Panc1 (cell line): Measurements from ENCODE around the gene PLXNC1. TPM values are rescaled to one million over a fixed set of nuclear protein-coding genes. Genes with fewer than 3 reads are reported as not detected.

Experiments used
- ATAC-seq: fragments of 200-7000 bp; cut with Tn5 transposase; 2 replicates; pipeline ENCODE4 v1.9.1; 2020; ENCODE audit warnings: mild to moderate bottlenecking, moderate library complexity
- BruUV-seq: library from RNA; stranded (reverse); fragments of 400-500 nt; replicated peaks from 2 replicates; lab custom pipeline; 2021; lab: Mats Ljungman, UMichigan
- CTCF ChIA-PET: fragments of 300-600 bp; sonication (Branson Sonifier 250); formaldehyde crosslinking; loops from one replicate; lab custom pipeline; 2022; ENCODE audit warnings: antibody characterized with exemption; lab: Charles Lee
- POLR2A ChIA-PET: fragments of 300-600 bp; sonication (Branson Sonifier 250); formaldehyde crosslinking; loops from one replicate; lab custom pipeline; 2022; ENCODE audit warnings: antibody characterized with exemption; lab: Charles Lee
- DNase-seq: peaks from one replicate; pipeline ENCODE4 v3.0.0-alpha.2; 2010; ENCODE audit warnings: low read depth, low spot score
- H3K27ac ChIP-seq: 2 replicates; pipeline ENCODE4 v1.5.1; 2011; ENCODE audit warnings: mild to moderate bottlenecking, low read length, inconsistent platforms
- H3K27me3 ChIP-seq: fragments of 200-500 bp; sonication (Bioruptor generic); 2 replicates; pipeline ENCODE4 v1.6.0; 2014; ENCODE audit warnings: low read length, inconsistent platforms; ENCODE audit not compliant: control insufficient read depth, insufficient read depth
- H3K36me3 ChIP-seq: fragments of 200-500 bp; sonication (Bioruptor generic); 2 replicates; pipeline ENCODE4 v1.5.1; 2014; ENCODE audit warnings: inconsistent platforms, mild to moderate bottlenecking, low read length, moderate library complexity; ENCODE audit not compliant: control insufficient read depth, insufficient read depth
- H3K4me1 ChIP-seq: 2 replicates; pipeline ENCODE4 v1.5.1; 2011; ENCODE audit warnings: inconsistent platforms, mild to moderate bottlenecking, low read length, moderate library complexity; ENCODE audit not compliant: control insufficient read depth, insufficient read depth
- H3K4me3 ChIP-seq, 2 experiments: 2 replicates each; pipeline ENCODE4 v1.5.1; 2011 to 2012; ENCODE audit warnings: low read depth in 2 of 2, low read length in 2 of 2, mild to moderate bottlenecking in 2 of 2, inconsistent platforms in 1 of 2, moderate library complexity in 1 of 2
- H3K9me3 ChIP-seq: fragments of 200-500 bp; sonication (Bioruptor generic); 2 replicates; pipeline ENCODE4 v1.5.1; 2014; ENCODE audit warnings: low read depth, mild to moderate bottlenecking, inconsistent platforms, low read length, moderate library complexity; ENCODE audit not compliant: control insufficient read depth, insufficient read depth
- POLR2AphosphoS5 ChIP-seq: IDR thresholded peaks from 2 replicates; pipeline ENCODE4 v1.6.1; 2012; ENCODE audit warnings: mild to moderate bottlenecking, low read depth, low read length, moderate library complexity
- SIN3A ChIP-seq: IDR thresholded peaks from 2 replicates; pipeline ENCODE4 v1.6.1; 2012; ENCODE audit warnings: low read depth, mild to moderate bottlenecking, low read length, moderate library complexity, borderline replicate concordance; ENCODE audit not compliant: insufficient read depth
- TCF7L2 ChIP-seq: IDR thresholded peaks from 2 replicates; pipeline ENCODE4 v1.6.1; 2011; ENCODE audit warnings: mild to moderate bottlenecking, low read depth, low read length, inconsistent platforms
- in situ Hi-C: cut with HindIII; loops from 2 replicates; pipeline ENCODE4 v1.10.0; 2016; ENCODE audit warnings: low sequenced_read_pairs, low pct_unique_long_range_greater_than_20kb
- intact Hi-C: fragments of 100-400 bp; cut with micrococcal nuclease; formaldehyde crosslinking; loops from one replicate; pipeline ENCODE4 v1.10.0; 2022; ENCODE audit not compliant: unreplicated experiment
- total RNA-seq: library from RNA; stranded (reverse); gene quantifications from one replicate; pipeline ENCODE4 v1.2.1, GENCODE V29; 2021; ENCODE audit not compliant: unreplicated experiment
- TF ChIP-seq, protein P1 (sequence below), 2 experiments: IDR thresholded peaks; 2 replicates each; pipeline ENCODE4 v1.6.1; 2011 to 2012; ENCODE audit warnings: low read depth in 2 of 2, control low read depth in 1 of 2, low read length in 1 of 2, mild to moderate bottlenecking in 1 of 2, moderate library complexity in 1 of 2; ENCODE audit not compliant: insufficient read depth in 1 of 2
- TF ChIP-seq, protein P2 (sequence below): fragments of 450-650 bp; IDR thresholded peaks from 2 replicates; pipeline ENCODE4 v1.5.1; 2017; ENCODE audit warnings: mild to moderate bottlenecking

Gene PLXNC1
- total RNA-seq, 1 experiment from 2014 or later, result 0.57 TPM

DNA sequence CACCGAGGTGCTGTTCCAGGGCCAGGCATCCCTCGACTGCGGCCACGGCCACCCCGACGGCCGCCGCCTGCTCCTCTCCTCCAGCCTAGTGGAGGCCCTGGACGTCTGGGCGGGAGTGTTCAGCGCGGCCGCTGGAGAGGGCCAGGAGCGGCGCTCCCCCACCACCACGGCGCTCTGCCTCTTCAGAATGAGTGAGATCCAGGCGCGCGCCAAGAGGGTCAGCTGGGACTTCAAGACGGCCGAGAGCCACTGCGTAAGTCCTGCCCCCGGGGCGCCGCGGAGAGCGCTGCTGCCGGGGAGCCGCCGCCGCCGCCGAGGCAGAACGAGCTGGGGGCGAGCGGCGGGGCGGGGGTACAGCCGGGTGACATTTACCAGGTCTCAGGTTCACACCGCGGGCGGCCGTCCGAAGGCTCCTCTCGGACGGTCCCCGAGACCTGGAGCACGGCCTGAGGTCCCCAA, 1.4 kb downstream of the PLXNC1 start:
- ChIA-PET CTCF (no interaction called here), POLR2A (interaction anchor here (0.7 kb wide), 1 partner anchor 576 kb away, joined by 4 read pairs; no protein-coding TSS in a partner anchor)
- Histone ChIP-seq H3K4me1 (no peaks in the 10 kb centered on the region), H3K4me3 (no peak overlapping the region), H3K27ac (no peak overlapping the region), H3K36me3 (no peaks in the 10 kb centered on the region; the same call in 1 of the 2 replicates), H3K27me3 (peaks cover 34% of the 10 kb centered on the region), H3K9me3 (no peaks in the 10 kb centered on the region)
- no TSS peak for BruUV-seq
- in situ Hi-C loops (no loop called here), intact Hi-C loops (no loop called here)
- ATAC-seq (no peak), DNase-seq (no peak)
- TF ChIP-seq, protein P1, sequence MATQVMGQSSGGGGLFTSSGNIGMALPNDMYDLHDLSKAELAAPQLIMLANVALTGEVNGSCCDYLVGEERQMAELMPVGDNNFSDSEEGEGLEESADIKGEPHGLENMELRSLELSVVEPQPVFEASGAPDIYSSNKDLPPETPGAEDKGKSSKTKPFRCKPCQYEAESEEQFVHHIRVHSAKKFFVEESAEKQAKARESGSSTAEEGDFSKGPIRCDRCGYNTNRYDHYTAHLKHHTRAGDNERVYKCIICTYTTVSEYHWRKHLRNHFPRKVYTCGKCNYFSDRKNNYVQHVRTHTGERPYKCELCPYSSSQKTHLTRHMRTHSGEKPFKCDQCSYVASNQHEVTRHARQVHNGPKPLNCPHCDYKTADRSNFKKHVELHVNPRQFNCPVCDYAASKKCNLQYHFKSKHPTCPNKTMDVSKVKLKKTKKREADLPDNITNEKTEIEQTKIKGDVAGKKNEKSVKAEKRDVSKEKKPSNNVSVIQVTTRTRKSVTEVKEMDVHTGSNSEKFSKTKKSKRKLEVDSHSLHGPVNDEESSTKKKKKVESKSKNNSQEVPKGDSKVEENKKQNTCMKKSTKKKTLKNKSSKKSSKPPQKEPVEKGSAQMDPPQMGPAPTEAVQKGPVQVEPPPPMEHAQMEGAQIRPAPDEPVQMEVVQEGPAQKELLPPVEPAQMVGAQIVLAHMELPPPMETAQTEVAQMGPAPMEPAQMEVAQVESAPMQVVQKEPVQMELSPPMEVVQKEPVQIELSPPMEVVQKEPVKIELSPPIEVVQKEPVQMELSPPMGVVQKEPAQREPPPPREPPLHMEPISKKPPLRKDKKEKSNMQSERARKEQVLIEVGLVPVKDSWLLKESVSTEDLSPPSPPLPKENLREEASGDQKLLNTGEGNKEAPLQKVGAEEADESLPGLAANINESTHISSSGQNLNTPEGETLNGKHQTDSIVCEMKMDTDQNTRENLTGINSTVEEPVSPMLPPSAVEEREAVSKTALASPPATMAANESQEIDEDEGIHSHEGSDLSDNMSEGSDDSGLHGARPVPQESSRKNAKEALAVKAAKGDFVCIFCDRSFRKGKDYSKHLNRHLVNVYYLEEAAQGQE (IDR thresholded peaks at IDR 0.05; ENCODE audit: insufficient read depth in 1 of 2, low read depth in 2 of 2, low read length in 1 of 2), result no peak
- TF ChIP-seq POLR2AphosphoS5 (no peak), TCF7L2 (no peak), SIN3A (no peak)
- TF ChIP-seq, protein P2, sequence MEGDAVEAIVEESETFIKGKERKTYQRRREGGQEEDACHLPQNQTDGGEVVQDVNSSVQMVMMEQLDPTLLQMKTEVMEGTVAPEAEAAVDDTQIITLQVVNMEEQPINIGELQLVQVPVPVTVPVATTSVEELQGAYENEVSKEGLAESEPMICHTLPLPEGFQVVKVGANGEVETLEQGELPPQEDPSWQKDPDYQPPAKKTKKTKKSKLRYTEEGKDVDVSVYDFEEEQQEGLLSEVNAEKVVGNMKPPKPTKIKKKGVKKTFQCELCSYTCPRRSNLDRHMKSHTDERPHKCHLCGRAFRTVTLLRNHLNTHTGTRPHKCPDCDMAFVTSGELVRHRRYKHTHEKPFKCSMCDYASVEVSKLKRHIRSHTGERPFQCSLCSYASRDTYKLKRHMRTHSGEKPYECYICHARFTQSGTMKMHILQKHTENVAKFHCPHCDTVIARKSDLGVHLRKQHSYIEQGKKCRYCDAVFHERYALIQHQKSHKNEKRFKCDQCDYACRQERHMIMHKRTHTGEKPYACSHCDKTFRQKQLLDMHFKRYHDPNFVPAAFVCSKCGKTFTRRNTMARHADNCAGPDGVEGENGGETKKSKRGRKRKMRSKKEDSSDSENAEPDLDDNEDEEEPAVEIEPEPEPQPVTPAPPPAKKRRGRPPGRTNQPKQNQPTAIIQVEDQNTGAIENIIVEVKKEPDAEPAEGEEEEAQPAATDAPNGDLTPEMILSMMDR, result no peak

DNA sequence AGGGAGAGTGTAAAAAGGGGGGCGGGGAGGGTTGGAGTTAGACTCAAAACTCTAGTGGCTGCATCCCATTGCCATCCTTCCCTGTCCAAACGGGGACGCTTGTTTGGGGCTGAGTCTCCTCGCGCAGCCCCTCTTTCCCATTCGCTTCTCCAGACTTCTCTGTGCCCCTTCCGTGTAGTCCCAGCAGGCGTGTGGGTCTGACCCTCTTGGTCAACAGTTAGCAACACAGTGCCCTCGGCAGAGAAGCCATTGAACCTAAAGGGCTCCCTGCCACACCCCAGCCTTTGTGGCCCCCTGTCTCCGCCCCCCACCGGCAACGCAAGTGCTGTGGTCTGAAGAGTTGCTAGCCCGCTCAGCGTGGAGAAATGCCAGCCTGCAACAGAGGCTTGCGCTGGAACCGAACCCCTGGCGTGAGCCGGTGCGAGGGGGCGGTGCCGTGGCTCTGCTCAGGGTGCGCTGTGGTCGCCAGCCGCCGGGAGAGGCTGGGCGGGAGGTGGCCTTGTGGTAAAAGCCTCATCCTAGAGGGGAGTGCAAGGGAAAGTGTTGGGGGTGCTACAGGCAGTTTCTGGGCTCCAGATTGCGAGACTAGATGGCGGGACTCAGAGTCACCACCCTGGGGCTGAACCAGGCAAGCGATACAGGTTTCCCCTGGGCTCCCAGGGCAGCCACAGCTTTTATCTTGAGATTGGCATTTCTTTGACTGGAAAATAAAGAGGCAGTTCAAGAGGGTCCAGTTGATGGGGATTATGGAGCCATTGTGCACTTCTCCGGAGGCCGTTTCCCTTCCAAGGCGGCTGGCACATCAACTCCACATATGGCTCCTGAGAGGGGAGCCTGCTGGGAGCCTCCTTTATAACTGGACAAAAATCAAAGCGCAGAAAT, 2.1 kb downstream of the PLXNC1 start:
- H3K36me3 ChIP-seq, result no peaks in the 10 kb centered on the region; the same call in 1 of the 2 replicates
- TF ChIP-seq TCF7L2, result no peak
- TF ChIP-seq SIN3A, result no peak
- TF ChIP-seq, protein P2, result no peak
- TF ChIP-seq, protein P1 (IDR thresholded peaks at IDR 0.05; ENCODE audit: insufficient read depth in 1 of 2, low read depth in 2 of 2, low read length in 1 of 2), result no peak
- no peak for TF ChIP-seq POLR2AphosphoS5
- H3K4me1 ChIP-seq, result no peaks in the 10 kb centered on the region
- peaks cover 40% of the 10 kb centered on the region for H3K27me3 ChIP-seq
- DNase-seq (no peak), ATAC-seq (no peak)
- H3K4me3 ChIP-seq, result no peak overlapping the region
- ChIA-PET POLR2A (interaction anchor here (0.7 kb wide), 1 partner anchor 577 kb away, joined by 4 read pairs; no protein-coding TSS in a partner anchor), CTCF (no interaction called here)
- intact Hi-C loops, result no loop called here
- in situ Hi-C loops, result no loop called here
- H3K9me3 ChIP-seq, result no peaks in the 10 kb centered on the region
- H3K27ac ChIP-seq, result no peak overlapping the region
- no TSS peak for BruUV-seq
